ENCODE results near the gene HCFC1R1.
"Not testable (repeated sequence)": the region's sequence is repeated elsewhere in the genome, so short reads cannot be mapped to it uniquely, and the experiment has no call there.

HCFC1R1 gene

GRCh38 chr16:3023669-3024478 is at the start of gene HCFC1R1, which contains the start of gene THOC6:
Gene HCFC1R1 (minus strand): TSS chr16:3023942. CDS start chr16:3023941, 1 bp downstream.
Gene THOC6 (plus strand): TSS chr16:3024035. CDS start chr16:3024327, 292 bp downstream.
- DNase-seq = peak; percentile 95

- DNase-seq = no peak
Measured at GRCh38 chr16:3073448-3073847, 49.7 kb upstream of the HCFC1R1 start.

- not testable (repeated sequence) for DNase-seq
Measured at GRCh38 chr16:3072576-3073263, 49.0 kb upstream of the HCFC1R1 start.

- not testable (repeated sequence) for DNase-seq
Measured at GRCh38 chr16:3072148-3072547, 48.4 kb upstream of the HCFC1R1 start.

DNA sequence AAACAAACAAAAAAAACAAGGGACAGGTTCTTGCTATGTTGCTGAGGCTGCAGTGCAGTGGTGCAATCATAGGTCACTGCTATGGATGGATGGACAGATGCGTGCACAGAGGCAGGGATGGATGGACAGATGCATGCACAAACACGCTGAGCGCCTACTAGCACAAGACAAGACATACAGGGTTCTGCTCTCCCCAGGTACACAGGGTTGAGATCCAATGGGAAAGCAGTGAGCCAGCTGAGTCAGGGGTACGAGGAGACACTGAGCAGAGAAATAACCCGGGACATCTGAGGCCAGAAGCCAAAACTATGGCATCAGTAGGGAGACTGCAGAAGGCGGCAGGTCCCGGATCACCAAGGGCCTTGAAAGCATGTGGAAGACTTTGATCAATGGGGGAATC is 47.9 kb upstream of the HCFC1R1 start:
- DNase-seq = no peak

DNA sequence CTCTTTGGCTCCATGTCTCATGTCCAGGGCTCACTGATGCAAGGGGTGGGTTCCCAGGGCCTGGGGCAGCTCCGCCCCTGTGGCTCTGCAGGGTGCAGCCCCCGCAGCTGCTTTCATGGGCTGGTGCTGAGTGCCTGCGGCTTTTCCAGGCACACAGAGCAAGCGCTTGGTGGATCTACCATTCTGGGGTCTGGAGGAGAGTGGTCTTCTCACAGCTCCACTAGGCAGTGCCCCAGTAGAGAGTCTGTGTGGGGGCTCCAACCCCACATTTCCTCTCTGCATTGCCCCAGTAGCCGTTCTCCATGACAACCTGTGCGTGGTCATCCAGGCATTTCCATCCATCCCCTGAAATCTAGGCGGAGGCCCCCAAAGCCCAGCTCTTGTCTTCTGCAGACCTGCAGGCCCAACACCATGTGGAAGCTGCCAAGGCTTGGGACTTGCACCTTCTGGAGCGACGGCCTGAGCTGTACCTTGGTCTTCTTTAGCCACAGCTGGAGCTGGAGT is 46.9 kb upstream of the HCFC1R1 start:
- DNase-seq = no peak

- not testable (repeated sequence) for DNase-seq
Measured at GRCh38 chr16:3069146-3069545, 45.4 kb upstream of the HCFC1R1 start.

GRCh38 chr16:3068487-3068886 is 44.7 kb upstream of the HCFC1R1 start:
- DNase-seq = no peak

- no peak for DNase-seq
Measured at GRCh38 chr16:3066440-3066748, 42.7 kb upstream of the HCFC1R1 start.

DNA sequence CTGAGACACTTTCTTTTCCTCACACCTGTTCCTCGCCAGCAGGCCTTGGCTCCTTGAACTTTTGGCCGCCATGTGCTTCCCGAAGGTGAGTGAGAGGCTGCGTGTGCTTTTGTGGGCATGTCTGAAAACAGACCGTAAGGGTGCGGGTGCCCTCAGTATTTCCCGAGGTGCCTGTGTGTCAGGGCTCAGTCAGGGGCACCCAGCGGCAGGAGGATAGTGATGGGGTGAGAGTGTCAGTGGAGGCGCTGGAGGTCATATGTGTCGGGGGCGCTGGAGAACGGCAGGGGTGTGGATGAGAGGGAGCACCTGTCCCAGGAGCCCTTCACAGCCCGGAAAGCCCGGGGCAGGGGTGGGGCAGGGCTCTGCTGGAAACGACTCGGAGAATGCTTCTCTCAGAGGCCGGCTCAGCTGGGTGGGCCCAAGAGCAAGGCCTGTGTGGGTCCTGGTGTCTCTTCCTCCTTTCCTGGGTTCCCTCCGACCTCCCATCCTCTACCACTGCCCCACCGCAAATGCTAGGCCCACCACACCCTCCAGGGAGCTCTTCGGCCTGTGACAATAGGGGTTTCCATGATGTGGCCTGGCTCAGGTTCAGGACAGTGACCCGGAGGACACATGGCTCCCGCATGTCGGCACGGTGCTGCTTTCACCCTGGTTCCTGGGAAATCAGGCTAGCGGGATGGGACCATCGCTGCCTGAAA is 42.1 kb upstream of the HCFC1R1 start:
- no peak for DNase-seq

GRCh38 chr16:3065069-3065741 is 41.5 kb upstream of the HCFC1R1 start, which contains the start of gene IL32:
Gene IL32 (plus strand): TSS chr16:3065640. CDS start chr16:3065812, 172 bp downstream.
- DNase-seq = no peak

DNA sequence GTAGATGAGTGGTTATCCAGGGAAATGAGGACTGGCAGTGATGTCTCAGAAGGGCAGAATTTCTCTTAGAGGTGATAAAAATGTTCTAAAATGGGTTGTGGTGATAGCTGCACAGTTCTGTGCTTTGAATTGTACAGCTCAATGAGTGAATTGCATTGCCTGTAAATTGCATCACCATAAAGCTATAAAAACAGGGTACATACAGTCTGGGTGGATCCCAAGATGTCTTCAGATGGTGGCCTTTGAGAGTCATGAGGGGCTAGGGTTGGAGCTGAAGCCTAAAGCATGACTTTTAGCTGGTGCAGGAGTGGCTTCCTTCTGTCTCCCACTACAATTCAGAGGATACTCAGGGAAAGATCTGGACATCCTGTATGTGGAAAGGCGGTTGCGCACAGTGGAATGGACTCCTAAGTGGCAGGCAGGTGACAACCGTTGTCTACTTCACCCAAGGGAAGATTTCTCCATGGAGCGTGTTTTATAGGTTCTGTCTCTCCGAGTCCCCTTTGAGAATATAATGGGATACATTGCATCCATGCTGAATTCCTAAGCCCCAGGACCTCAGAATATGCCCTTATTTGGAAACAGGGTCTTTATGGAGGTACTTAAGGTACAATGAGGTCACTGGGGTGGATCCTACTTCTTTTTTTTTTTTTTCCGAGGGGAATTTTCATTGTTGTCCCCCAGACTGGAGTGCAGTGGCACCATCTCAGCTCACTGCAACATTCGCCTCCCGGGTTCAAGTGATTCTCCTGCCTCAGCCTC is 40.1 kb upstream of the HCFC1R1 start:
- DNase-seq = no peak

GRCh38 chr16:3062553-3062952 is 38.8 kb upstream of the HCFC1R1 start:
- no peak for DNase-seq

GRCh38 chr16:3060339-3061127 is 36.8 kb upstream of the HCFC1R1 start:
- no peak for DNase-seq

GRCh38 chr16:3059723-3060242 is 36.0 kb upstream of the HCFC1R1 start:
- DNase-seq = no peak

GRCh38 chr16:3059041-3059722 is 35.4 kb upstream of the HCFC1R1 start:
- DNase-seq = peak; percentile 36

GRCh38 chr16:3058139-3059030 is 34.6 kb upstream of the HCFC1R1 start:
- DNase-seq = no peak

DNA sequence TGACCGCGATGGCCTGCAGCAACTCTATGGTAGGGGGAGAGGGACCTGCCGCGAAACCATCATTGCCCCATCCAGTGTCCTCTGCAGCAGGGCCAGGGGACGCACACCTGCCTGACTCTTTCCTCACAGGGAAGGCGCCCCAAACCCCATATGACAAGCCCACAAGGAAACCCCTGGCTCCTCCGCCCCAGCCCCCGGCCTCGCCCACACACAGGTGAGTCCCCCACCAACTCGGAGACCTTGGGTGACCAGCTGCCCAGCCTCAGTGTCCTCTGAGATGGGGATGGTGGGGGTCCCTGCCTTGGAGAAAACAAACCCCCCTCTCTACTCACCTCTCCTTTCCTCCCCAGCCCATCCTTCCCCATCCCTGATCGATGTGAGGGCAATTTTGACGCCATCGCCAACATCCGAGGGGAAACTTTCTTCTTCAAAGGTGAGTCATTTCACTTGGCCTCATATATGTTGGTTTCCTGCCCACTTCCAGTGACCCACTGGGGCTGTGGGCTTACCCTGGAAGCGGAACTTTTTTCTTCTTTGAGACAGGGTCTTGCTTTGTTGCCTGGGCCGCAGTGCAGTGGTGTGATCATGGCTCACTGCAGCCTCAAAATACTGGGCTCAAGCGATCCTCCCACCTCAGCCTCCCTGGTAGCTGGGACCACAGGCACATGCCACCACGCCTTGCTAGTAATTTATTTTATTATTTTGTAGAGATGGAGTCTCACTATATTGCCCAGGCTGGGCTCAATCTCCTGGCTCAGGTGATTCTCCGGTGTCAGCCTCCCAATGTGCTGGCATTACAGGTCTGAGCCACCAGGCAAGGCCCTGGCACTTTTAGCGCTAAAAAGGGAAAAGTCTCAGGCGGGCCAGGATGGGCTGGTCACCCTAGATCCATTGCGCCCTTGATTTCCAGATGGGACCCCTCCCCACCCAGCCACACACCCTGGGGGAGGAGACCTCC is 33.7 kb upstream of the HCFC1R1 start:
- DNase-seq = no peak

All from DMS 273 treated with DMSO at 0.1 percent for 48 hours (cell line).